ENCODE measurements around the gene SELENOP. TPM values are rescaled to one million over a fixed set of nuclear protein-coding genes. Genes with fewer than 3 reads are reported as not detected.
"Not testable (repeated sequence)": the region's sequence is repeated elsewhere in the genome, so short reads cannot be mapped to it uniquely, and the experiment has no call there.

Gene SELENOP
- total RNA-seq, 2 donors from 2014 or later = 161 to 213 TPM

DNA sequence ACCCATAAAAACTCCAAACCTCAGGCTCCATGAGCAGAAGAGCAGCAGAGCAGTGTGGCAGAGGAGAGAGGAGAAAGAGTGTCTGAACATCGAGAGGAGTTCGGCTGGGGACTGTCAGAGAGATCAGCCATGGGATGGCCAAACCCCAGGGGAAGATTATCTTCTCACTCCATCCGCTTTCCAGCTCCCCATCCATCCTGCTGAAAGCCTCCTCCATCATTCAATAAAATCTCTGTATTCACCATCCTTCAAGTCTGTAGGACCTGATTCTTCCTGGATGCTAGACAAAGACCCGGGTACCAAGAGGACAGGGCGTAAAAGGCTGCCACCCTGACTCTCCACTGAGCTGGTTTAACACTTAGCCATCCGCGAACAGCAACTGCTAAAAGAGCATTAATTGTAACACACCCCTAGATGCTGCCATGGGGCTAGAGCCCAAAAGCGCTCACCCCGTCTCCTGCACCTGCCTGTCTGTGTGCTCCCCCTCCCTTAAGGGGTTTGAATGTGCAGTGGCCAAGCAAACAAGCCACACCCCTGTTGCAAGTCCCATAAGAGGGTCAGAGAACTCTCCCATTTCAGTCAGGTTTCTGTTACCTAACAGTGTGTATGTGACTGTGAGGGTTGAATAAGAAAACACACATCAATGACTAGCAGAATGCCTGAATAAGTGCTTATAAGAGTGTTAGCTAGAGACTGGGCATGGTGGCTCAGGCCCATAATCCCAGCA, 13.9 kb upstream of the SELENOP start:
- no peaks in the 10 kb centered on the region for H3K27me3 ChIP-seq
- H3K4me1 ChIP-seq = peaks cover 0 to 7% of the 10 kb centered on the region in 2 donors
- TF ChIP-seq, protein P1, sequence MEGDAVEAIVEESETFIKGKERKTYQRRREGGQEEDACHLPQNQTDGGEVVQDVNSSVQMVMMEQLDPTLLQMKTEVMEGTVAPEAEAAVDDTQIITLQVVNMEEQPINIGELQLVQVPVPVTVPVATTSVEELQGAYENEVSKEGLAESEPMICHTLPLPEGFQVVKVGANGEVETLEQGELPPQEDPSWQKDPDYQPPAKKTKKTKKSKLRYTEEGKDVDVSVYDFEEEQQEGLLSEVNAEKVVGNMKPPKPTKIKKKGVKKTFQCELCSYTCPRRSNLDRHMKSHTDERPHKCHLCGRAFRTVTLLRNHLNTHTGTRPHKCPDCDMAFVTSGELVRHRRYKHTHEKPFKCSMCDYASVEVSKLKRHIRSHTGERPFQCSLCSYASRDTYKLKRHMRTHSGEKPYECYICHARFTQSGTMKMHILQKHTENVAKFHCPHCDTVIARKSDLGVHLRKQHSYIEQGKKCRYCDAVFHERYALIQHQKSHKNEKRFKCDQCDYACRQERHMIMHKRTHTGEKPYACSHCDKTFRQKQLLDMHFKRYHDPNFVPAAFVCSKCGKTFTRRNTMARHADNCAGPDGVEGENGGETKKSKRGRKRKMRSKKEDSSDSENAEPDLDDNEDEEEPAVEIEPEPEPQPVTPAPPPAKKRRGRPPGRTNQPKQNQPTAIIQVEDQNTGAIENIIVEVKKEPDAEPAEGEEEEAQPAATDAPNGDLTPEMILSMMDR (IDR thresholded peaks at IDR 0.05) = no peak
- no peak overlapping the region for H3K27ac ChIP-seq
- H3K36me3 ChIP-seq = no peaks in the 10 kb centered on the region
- no peak for DNase-seq (ENCODE audit: low spot score)
- H3K9me3 ChIP-seq = no peaks in the 10 kb centered on the region
- H3K4me3 ChIP-seq = no peak overlapping the region

DNA sequence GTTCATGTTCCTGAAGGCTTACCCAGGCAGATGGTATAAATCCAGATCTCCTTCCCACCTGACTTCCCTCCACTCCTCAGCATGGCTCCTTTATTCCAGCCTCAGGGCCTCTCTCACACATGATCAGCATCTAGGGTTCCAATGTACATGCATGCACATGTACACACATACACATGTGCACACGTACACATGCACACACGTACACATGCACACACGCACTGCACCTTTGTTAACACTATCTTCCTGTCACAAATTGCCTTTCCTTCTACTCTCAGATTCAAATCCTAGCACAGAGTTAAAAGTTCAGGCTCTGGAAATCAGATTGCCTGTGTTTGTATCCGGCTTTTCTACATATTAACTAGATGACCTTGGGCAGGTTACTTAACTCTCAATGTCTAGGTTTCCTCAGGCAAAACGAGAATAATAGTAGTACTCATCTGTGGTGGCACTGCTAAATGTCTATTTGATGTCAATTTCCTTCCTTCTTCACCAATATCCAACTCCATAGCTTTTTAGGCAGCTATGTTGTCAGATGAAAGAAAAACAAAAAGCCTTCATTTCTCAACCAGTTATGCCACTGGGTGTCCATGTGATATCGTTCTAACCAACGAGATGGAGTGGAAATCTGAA, 12.8 kb upstream of the SELENOP start:
- Histone ChIP-seq H3K27ac (no peak overlapping the region), H3K36me3 (no peaks in the 10 kb centered on the region), H3K4me1 (peaks cover 0 to 7% of the 10 kb centered on the region in 2 donors), H3K4me3 (no peak overlapping the region), H3K27me3 (no peaks in the 10 kb centered on the region), H3K9me3 (no peaks in the 10 kb centered on the region)
- TF ChIP-seq, protein P1 (IDR thresholded peaks at IDR 0.05) = no peak
- DNase-seq (ENCODE audit: low spot score) = no peak

DNA sequence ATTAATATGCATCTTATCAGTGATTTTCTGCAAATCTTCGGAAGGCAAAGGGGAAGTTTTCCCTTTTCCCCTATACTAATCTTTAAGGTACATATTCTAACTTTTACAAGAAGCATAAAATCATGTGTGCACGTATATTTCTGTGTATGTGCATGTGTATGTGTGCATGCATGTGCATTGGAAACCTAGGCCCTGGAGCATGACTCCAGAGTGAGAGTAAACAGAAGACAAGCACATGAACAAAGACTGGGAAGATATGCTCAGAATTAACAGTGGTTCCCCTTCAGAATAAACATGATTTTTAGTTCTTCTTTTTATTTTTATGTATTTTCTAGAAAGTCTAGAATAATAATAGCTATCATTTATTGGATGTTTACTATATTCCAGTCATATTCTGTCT, 10.9 kb upstream of the SELENOP start:
- no peaks in the 10 kb centered on the region for H3K9me3 ChIP-seq
- H3K4me3 ChIP-seq = no peak overlapping the region
- no peak for DNase-seq (ENCODE audit: low spot score)
- H3K36me3 ChIP-seq = no peaks in the 10 kb centered on the region
- no peak overlapping the region for H3K27ac ChIP-seq
- peaks cover 0 to 7% of the 10 kb centered on the region in 2 donors for H3K4me1 ChIP-seq
- no peaks in the 10 kb centered on the region for H3K27me3 ChIP-seq
- TF ChIP-seq, protein P1 (IDR thresholded peaks at IDR 0.05) = no peak

DNA sequence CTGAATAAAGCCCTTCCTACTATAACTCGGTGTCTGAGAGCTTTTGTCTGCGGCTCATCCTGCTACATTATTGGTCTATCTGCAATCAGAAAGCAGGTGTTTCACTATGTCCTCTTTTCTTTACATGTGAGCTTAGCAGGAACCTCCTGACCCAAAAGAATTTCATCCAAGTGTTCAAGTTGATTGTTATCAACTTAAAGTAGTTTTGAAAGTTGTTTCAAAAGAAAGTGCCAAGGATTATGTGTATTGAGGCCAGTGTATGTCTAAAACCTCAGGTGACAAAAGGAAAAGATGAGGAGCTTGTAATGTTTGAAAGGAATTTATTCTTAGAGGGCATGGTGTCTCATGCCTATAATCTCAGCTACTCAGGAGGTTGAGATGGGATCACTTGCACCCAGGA, 8.1 kb upstream of the SELENOP start:
- no peak overlapping the region for H3K4me3 ChIP-seq
- H3K9me3 ChIP-seq = no peaks in the 10 kb centered on the region
- DNase-seq (ENCODE audit: low spot score) = no peak
- TF ChIP-seq, protein P1 (IDR thresholded peaks at IDR 0.05) = no peak
- no peaks in the 10 kb centered on the region for H3K27me3 ChIP-seq
- H3K27ac ChIP-seq = no peak overlapping the region
- no peaks in the 10 kb centered on the region for H3K4me1 ChIP-seq
- H3K36me3 ChIP-seq = no peaks in the 10 kb centered on the region

DNA sequence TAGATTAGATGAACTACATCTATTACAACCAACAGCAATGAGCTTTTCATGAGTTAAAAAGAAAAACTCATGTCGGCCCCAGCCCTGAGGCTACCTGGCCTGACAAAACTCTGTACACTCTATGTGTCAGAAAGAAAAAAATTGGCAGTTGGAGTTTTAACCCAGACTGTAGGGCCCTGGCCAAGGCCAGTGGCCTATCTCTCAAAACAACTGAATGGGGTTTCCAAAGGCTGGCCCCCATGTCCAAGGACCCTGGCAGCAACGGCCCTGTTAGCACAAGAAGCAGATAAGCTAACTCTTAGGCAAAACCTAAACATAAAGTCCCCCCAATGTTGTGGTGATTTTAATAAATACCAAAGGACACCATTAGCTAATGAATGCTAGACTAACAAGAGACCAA, 4.9 kb upstream of the SELENOP start:
- H3K36me3 ChIP-seq; H3K9me3 ChIP-seq; H3K27me3 ChIP-seq; DNase-seq (ENCODE audit: low spot score); H3K27ac ChIP-seq; H3K4me3 ChIP-seq: not testable (repeated sequence)
- H3K4me1 ChIP-seq = peaks cover 0 to 18% of the 10 kb centered on the region in 2 donors

DNA sequence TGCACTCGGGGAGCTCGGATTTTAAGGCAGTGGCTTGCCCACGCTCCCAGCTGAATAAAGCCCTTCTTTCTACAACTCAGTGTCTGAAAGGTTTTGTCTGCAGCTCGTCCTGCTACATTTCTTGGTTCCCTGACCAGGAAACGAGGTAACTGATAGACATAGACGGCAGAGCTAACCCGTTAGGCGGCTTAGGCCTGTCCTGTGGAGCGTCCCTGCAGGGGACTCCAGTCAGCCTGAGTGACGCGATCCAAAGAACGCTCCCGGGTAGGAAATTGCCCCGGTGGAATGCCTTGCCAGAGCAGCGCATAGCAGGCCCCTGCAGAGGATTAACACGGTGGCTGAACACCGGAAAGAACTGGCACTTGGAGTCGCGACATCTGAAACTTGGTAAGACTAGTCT, 1.8 kb upstream of the SELENOP start:
- Histone ChIP-seq H3K4me1 (peaks cover 0 to 19% of the 10 kb centered on the region in 2 donors), H3K27me3 (no peaks in the 10 kb centered on the region), H3K4me3 (no peak overlapping the region), H3K9me3 (no peaks in the 10 kb centered on the region), H3K36me3 (no peaks in the 10 kb centered on the region), H3K27ac (peak overlapping the region; percentile 84 to 89)
- no peak for DNase-seq (ENCODE audit: low spot score)
- TF ChIP-seq, protein P1 (IDR thresholded peaks at IDR 0.05) = no peak

Data from right atrium auricular region (tissue), 2 donors.